OCI-LY1 (cell line): ENCODE data around the gene GALNT9.
"Not testable (repeated sequence)": the region's sequence is repeated elsewhere in the genome, so short reads cannot be mapped to it uniquely, and the experiment has no call there.

Source experiments
- CTCF ChIP-seq: fragments of 200-600 bp; sonication (generic), shearing (Covaris generic); IDR thresholded peaks from 2 replicates; pipeline ENCODE4 v1.5.1; 2017; ENCODE audit warnings: mild to moderate bottlenecking, antibody characterized with exemption, low read length, moderate library complexity, mixed read lengths
- EZH2 ChIP-seq: fragments of 200-600 bp; sonication (generic), shearing (Covaris generic); IDR thresholded peaks from 2 replicates; pipeline ENCODE4 v1.8.0; 2017; ENCODE audit warnings: borderline replicate concordance, mixed run types, mild to moderate bottlenecking, antibody characterized with exemption, low read length, moderate library complexity, mixed read lengths

GRCh38 chr12:132379057-132379456 is 49.7 kb upstream of the GALNT9 start:
- TF ChIP-seq CTCF, EZH2: not testable (repeated sequence)
